NT2/D1 (cell line): ENCODE data around the gene MKLN1.

Experiments
- DNase-seq: peaks from one replicate; pipeline ENCODE4 v3.0.0-alpha.2; 2011; ENCODE audit warnings: low read depth, low spot score
- H3K27me3 ChIP-seq: 2 replicates; pipeline ENCODE4 v1.6.0; 2011; ENCODE audit warnings: mild to moderate bottlenecking; ENCODE audit not compliant: insufficient read length, insufficient read depth
- H3K36me3 ChIP-seq: 2 replicates; pipeline ENCODE4 v1.6.1; 2011; ENCODE audit warnings: mild to moderate bottlenecking, low read length, mixed read lengths; ENCODE audit not compliant: insufficient read depth, insufficient read length
- H3K4me1 ChIP-seq: 2 replicates; pipeline ENCODE4 v1.5.1; 2011; ENCODE audit not compliant: insufficient read depth, insufficient read length
- H3K4me3 ChIP-seq: 2 replicates; pipeline ENCODE4 v1.5.1; 2011; ENCODE audit warnings: low read depth; ENCODE audit not compliant: insufficient read length
- H3K9ac ChIP-seq: 2 replicates; pipeline ENCODE4 v1.6.0; 2011; ENCODE audit warnings: low read depth; ENCODE audit not compliant: insufficient read length
- H3K9me3 ChIP-seq: 2 replicates; pipeline ENCODE4 v1.5.1; 2011; ENCODE audit warnings: mild to moderate bottlenecking, low read length; ENCODE audit not compliant: insufficient read depth
- SUZ12 ChIP-seq: IDR thresholded peaks from 2 replicates; pipeline ENCODE4 v1.6.1; 2011; ENCODE audit not compliant: insufficient read length, insufficient read depth; ENCODE audit errors: extremely low read depth
- YY1 ChIP-seq: IDR thresholded peaks from 2 replicates; pipeline ENCODE4 v1.6.1; 2011; ENCODE audit not compliant: insufficient read length, insufficient read depth
- ZNF274 ChIP-seq: IDR thresholded peaks from 2 replicates; pipeline ENCODE4 v1.6.1; 2011; ENCODE audit warnings: mild to moderate bottlenecking, low read depth, low read length

MKLN1 gene

DNA sequence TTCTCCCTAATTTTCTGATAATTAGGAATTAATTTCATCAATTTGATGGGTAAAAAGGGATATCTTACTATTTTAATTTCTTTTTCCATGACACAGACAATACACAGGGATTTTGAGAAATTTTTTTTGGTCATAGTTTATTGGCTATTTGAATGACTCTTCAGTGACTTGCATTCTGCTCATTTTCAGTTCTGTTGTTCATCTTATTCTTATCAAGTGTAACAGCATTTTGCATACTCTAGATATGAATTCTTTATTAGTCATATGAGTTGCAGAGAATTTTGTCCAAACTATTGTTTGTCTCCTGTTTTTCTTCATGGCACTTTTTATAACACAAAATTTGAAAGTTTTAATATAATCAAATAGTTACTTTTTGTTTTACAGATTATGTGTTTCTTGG, 41.7 kb downstream of the MKLN1 start:
- Histone ChIP-seq H3K4me1 (no peaks in the 10 kb centered on the region), H3K9me3 (no peaks in the 10 kb centered on the region), H3K9ac (no peak overlapping the region), H3K27me3 (no peaks in the 10 kb centered on the region), H3K36me3 (no peaks in the 10 kb centered on the region), H3K4me3 (no peak overlapping the region)
- no peak for DNase-seq
- TF ChIP-seq SUZ12 (no peak), ZNF274 (no peak), YY1 (no peak)

DNA sequence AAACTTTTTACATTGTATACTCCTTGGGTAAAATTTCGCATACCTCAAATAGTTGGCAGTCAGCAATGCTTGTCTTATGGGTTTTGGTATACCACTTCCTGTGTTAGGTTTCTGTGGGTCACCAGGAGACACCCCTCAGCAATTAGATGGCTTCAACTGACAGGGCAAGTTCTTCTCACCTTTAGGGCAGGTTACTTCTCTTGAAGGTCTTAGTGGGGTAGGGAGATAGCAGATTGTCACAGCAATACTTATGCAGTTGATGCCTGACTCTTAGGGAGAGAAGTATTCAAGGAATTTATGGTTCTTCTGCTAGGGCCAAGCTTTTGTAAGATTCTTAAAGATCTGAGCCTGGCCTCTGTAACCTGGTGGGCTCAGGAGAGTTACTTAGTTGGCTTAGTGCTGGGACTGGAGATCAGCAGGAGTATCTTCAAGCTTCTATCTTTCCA, 42.9 kb downstream of the MKLN1 start:
- Histone ChIP-seq H3K36me3 (no peaks in the 10 kb centered on the region), H3K27me3 (no peaks in the 10 kb centered on the region), H3K4me1 (no peaks in the 10 kb centered on the region), H3K9me3 (no peaks in the 10 kb centered on the region), H3K9ac (no peak overlapping the region), H3K4me3 (no peak overlapping the region)
- TF ChIP-seq YY1 (no peak), SUZ12 (no peak), ZNF274 (no peak)
- peak; percentile 16 for DNase-seq

DNA sequence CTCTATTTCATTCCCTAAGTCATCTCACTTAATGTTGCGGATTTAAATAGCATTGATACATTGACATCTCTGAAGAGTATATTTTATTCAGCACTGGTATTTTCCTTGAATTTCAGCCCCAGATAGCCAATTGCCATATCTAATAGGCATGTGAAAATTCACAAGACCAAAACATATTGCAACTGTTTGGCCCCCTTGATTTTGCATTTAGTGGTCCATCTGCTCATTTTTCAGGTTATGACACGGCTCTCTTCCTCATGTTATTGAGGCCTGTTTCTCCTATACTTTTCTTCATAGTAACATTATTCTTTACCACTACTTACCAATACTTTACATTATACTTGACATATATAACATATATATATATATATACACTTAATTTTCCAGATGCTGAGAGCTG, 43.7 kb downstream of the MKLN1 start:
- Histone ChIP-seq H3K9ac (no peak overlapping the region), H3K9me3 (no peaks in the 10 kb centered on the region), H3K4me1 (no peaks in the 10 kb centered on the region), H3K27me3 (no peaks in the 10 kb centered on the region), H3K4me3 (no peak overlapping the region), H3K36me3 (no peaks in the 10 kb centered on the region)
- DNase-seq: no peak
- TF ChIP-seq SUZ12 (no peak), YY1 (no peak), ZNF274 (no peak)

DNA sequence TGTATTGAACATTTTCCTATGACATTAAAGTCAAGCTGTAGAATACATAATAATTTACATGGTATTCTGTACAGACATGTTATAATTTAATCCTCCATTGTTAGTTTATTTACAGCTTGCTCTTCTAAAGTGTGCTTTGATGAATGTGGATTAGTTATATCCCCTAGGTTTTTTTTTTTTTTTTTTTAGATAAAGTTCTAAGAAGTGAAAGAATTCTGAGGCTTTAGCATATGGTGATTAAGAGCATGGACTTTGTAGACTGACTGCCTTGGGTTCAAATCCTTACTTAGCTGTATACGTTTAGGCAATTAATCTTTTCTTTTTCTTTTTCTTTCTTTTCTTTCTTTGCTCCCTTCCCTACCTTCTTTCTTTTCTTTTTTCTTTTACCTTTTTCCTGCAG, 44.9 kb downstream of the MKLN1 start:
- no peaks in the 10 kb centered on the region for H3K36me3 ChIP-seq
- H3K27me3 ChIP-seq: no peaks in the 10 kb centered on the region
- no peaks in the 10 kb centered on the region for H3K4me1 ChIP-seq
- no peak overlapping the region for H3K9ac ChIP-seq
- no peak for DNase-seq
- no peak for TF ChIP-seq SUZ12
- no peak for TF ChIP-seq ZNF274
- TF ChIP-seq YY1: no peak
- H3K4me3 ChIP-seq: no peak overlapping the region
- no peaks in the 10 kb centered on the region for H3K9me3 ChIP-seq

DNA sequence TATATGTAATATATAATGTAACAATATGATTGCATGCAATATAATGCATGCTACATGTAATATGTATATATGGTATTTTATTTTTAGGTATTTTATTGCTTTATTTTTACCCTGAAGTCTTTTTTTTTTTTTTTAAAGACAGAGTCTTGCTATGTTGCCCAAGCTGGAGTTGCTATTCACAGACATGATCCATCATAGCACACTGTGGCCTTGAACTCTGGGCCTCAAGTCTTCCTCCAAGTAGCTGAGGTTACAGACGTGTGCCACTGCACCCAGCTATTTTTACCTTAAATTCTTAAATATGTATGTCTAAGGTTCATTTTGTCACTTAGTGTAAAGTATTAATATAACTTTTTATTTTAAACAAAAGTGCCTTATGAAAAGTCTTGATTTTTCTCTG, 47.1 kb downstream of the MKLN1 start:
- TF ChIP-seq ZNF274: no peak
- TF ChIP-seq SUZ12: no peak
- TF ChIP-seq YY1: no peak
- Histone ChIP-seq H3K4me3 (no peak overlapping the region), H3K9ac (no peak overlapping the region), H3K4me1 (no peaks in the 10 kb centered on the region), H3K36me3 (no peaks in the 10 kb centered on the region), H3K9me3 (no peaks in the 10 kb centered on the region), H3K27me3 (no peaks in the 10 kb centered on the region)
- no peak for DNase-seq

DNA sequence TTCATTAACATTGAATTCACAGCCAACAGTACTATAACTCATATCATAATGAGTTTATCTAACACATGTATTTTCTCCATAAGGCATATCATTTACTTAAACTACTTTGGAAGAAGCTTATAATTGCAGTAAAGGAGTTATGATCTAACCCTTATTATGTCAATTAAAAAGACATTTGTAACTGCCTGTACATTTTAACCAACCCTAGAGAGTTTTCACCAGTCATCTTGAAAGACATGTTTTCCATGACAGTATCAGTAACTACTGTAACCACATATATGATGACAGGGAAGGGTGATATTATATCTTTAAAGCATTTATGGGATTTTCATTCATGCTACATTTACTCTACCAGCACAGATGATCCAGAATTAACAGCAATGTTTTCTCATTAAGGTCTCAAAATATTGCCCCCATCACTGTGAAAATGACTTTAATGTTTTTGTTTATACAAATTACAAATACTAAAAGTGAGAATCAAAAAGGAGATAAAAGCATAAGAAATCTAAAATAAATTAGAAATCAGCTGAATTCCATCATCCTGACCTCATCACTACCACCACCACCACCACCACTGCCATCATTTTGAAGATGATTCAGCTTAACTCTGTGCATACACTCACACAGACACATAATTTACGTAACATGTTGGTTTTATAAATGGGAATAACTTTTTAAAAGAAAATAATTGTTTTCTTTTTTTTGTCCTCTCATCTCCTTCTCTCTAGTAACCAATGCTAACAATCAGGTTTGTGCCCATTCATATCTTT, 53.6 kb downstream of the MKLN1 start:
- TF ChIP-seq SUZ12: no peak
- no peak for TF ChIP-seq YY1
- TF ChIP-seq ZNF274: no peak
- Histone ChIP-seq H3K36me3 (no peaks in the 10 kb centered on the region), H3K4me3 (no peak overlapping the region), H3K27me3 (no peaks in the 10 kb centered on the region), H3K4me1 (no peaks in the 10 kb centered on the region), H3K9me3 (no peaks in the 10 kb centered on the region), H3K9ac (no peak overlapping the region)
- no peak for DNase-seq

DNA sequence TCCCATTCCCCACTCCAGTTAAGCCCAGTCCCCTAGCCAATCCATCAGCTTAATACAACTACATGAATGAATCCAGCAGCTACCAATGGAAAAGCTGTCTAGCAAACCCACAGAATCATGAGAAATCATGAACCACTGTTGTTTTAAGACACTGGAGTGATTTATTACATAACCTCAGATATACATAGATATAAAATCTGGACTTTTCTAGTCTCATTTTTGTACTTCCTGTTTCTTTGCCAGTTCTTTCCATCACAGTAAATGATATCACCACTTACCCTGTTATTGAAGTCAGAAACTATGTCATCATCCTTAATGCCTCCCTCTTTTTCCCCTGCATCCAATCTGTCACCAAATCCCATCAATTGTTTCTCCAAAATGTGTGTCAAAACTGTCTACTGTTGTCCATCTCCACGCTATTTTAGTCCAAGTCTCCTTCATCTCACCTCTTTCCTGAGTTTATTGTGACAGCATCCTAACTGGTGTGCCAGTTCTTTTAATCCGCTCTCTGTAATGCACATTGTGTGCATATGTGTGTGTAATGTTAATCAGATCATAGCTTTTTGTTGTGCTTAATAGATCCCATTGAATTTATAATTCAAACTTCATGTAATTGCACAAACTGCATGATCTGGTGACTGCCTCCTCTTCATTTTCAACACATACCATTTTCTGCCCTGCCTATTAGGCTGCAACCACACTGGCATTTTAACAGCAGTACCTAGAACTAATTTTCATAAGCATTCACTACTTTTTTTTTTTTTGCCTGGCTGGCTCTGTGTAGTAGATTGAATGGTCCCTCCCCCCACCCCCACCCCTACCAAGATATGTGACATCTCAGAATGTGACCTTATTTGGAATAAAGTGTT, 56.0 kb downstream of the MKLN1 start:
- Histone ChIP-seq H3K36me3 (peaks cover 4% of the 10 kb centered on the region), H3K4me3 (no peak overlapping the region), H3K27me3 (no peaks in the 10 kb centered on the region), H3K9ac (no peak overlapping the region), H3K9me3 (no peaks in the 10 kb centered on the region), H3K4me1 (no peaks in the 10 kb centered on the region)
- TF ChIP-seq YY1 (no peak), SUZ12 (no peak), ZNF274 (no peak)
- DNase-seq: no peak
